GM19372 (cell line): ENCODE results near the gene PTPRN2.

ENCODE experiments used
- ATAC-seq: cut with Tn5 transposase; IDR thresholded peaks from one replicate; pipeline ENCODE4 v1.9.1; 2021; ENCODE audit warnings: mild to moderate bottlenecking, low read depth, moderate library complexity; ENCODE audit not compliant: unreplicated experiment

PTPRN2 gene

GRCh38 chr7:158558816-158559215, 28.8 kb downstream of the PTPRN2 start:
- ATAC-seq, result no peak

GRCh38 chr7:158557441-158557755, 30.2 kb downstream of the PTPRN2 start:
- ATAC-seq, result no peak

GRCh38 chr7:158556721-158557440, 30.7 kb downstream of the PTPRN2 start:
- no peak for ATAC-seq

- ATAC-seq, result no peak
Measured at GRCh38 chr7:158555034-158555520, 32.5 kb downstream of the PTPRN2 start.

GRCh38 chr7:158550886-158551452, 36.7 kb downstream of the PTPRN2 start:
- ATAC-seq, result no peak

GRCh38 chr7:158550394-158550700, 37.3 kb downstream of the PTPRN2 start:
- no peak for ATAC-seq

DNA sequence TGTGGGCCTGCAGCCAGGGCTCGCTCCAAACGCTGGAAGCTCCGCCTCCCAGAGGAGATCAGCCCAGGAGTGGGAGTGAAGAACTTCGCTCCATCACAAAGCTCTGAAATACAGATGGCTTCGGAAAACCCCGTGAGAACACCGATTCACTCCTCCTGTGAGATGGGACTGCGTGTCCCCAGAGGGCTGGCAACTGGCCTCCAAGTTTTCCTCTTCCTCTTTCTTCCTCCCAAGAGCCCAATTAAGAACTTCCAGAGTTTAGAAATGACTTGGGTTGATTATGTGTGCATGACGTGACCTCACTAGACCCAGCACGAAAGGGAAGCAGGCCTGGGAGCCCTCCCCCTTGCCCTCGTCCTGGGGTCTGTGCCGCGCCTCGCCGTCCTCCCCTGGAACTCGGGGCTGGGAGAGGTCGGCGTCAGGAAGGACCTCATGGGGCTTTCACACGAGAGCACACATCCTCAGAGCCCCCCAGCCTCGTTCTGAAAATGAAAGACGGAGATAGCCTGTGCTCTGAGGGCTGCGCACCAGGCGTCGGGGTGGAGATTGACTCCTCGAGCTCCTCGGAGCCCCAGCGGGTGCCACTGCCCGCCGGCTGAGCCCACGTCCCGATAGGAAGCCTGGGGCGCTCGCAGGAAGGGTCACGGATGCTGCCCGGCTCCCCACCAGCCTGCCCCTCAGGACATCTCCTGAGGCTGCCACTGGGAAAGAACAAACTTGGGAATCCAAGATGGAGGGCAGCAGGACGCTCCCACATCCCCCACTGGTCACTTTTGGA, 37.8 kb downstream of the PTPRN2 start:
- ATAC-seq, result no peak

DNA sequence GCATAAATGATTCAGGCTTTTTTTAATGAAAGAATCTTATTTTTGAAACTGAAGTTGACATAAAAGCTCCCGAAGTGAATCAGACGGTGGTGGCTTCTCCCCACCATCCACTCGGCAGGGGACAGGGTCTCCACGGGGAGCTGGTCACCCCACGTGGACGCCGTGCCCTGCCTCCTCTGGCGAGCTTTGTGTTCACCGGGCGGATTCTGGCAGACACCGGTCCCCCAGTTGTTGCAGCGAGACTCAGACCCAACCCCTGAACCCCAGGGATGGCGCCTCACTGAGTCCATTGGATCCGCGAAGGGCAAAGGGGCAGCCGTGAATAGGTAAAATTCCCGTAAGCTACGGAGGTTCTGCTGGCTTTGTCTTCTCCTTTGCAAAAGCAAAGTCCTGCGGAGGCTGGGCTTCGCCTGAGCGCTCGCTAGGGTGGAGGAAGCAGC, 38.4 kb downstream of the PTPRN2 start:
- no peak for ATAC-seq

- ATAC-seq, result no peak
Measured at GRCh38 chr7:158548726-158549125, 38.9 kb downstream of the PTPRN2 start.

- ATAC-seq, result no peak
Measured at GRCh38 chr7:158547817-158548216, 39.8 kb downstream of the PTPRN2 start.

DNA sequence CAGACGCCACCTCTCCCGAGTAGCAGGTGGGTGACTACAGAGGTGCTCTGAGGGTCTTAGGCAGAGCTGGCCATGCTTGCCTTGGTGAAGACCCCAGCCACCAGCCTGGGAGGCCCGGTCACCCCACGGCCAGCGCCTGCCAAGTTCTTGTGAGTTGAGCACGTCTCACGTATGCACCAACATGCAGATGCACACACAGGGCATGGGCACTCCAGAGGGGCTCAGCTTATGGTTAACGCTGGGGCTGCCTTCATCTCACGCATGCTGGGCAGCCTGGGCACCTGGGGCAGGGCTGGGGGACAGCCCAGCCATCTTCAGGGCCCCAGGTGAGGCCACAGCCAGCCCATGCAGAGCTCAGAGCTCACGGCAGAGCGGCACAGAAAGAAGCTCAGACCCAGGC, 41.0 kb downstream of the PTPRN2 start:
- ATAC-seq, result no peak

- no peak for ATAC-seq
Measured at GRCh38 chr7:158546214-158546613, 41.4 kb downstream of the PTPRN2 start.

- no peak for ATAC-seq
Measured at GRCh38 chr7:158544708-158545107, 42.9 kb downstream of the PTPRN2 start.

GRCh38 chr7:158543840-158544239, 43.8 kb downstream of the PTPRN2 start:
- ATAC-seq, result no peak

GRCh38 chr7:158542651-158543566, 44.7 kb downstream of the PTPRN2 start:
- ATAC-seq, result no peak

DNA sequence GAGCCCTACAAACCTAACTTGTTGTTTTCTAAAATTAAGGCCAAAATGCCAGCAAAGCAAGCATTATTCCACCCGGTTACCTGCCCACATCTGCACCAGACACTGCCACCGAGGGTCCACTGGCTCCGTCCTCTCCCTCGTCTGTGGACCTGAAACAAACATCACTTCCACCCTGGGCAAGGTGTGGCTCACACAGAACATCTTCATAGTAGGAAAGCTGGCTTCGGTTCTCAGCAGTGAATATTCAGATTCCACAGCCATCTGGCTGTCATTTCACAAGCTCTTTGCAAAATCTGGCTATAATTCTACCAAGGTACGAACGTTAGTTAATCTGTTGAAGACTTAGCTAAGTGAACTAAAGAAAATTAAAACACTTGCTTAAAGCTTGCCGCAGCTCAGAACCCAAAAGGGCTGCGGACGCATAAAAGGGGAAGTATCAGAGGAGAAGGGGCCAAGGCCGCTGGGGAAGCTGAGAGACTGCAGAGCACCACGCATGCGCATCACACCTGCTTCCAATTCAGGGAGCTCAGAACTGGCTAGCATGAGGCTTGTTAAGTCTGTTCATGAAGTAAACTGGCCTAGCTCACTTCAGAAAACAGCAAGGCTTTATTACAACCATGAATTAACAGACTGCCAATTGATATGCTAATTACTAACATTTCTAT, 46.1 kb downstream of the PTPRN2 start:
- ATAC-seq, result peak; percentile 83

DNA sequence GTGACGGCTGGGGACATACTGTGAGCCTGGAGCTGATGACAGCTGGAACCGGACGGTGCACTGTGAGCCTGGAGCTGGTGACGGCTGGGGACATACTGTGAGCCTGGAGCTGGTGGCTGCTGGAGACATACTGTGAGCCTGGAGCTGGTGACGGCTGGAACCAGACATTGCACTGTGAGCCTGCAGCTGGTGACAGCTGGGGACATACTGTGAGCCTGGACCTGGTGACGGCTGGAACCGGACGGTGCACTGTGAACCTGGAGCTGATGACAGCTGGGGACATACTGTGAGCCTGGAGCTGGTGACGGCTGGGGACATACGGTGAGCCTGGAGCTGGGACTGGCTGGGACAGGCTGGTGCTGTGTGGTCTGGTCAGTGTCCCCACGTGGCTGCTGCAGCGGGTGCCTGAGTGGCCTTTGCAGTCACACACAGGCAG, 47.9 kb downstream of the PTPRN2 start:
- ATAC-seq, result no peak

DNA sequence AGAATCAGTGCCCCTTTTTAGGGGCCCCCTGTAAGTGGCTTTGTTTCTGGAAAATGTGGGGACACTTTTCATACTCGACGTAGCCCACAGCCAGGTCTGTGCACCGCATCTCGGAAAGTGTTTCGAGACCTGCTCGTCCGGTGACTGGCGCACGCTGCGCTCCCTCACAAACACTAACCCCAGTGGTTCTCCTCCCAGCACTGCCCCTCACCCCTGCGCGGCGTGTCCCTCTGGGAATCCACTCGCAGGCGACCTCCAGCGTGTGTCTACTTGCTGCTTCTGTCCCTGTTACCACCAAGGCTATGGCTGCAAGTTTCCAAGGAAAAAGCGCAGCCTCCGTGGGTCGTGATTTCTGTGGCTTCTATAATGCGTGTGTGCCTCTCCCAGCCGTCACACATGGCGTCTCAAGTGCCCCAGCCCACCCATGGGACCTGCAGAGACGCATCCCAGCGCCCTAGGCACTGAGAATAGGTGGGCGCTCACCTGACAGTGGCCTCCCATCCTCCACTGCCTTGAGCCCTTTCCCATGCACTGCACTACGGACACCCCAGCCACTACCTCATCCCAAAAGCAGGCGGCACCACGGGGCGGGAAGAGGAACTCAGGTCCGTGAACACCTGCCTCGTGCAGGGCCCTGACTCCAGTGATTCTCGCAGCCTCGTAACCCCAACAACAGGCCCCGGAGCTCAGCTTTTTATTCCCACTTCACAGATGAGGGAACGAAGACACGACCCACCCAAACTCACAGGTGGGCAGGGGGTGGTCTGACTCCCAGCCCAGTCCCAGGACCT, 49.3 kb downstream of the PTPRN2 start:
- ATAC-seq, result no peak

DNA sequence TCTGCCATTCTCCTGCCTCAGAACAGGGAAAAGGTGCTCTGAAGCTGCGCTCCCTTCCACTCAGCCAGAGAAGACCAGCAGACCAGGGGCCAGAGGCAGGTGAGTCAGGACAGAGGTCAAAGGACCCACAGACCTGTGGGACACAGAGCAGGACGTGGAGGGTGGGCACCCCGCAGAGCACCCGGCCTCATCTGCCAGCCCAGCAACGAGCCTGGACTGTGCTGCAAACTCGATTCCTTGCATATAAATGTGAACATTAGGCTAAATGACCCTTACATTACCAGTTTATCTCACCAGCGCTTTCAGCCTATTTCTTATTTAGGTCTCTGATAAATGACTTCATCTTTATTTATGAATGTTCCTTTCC, 50.1 kb downstream of the PTPRN2 start:
- no peak for ATAC-seq
